B cell (primary cell): ENCODE data around the gene PARP8. TPM values are rescaled to one million over a fixed set of nuclear protein-coding genes. Genes with fewer than 3 reads are reported as not detected.

ENCODE experiments used
- ATAC-seq: fragments of 200-7000 bp; cut with Tn5 transposase; one replicate; pipeline ENCODE4 v1.10.0; 2021; ENCODE audit warnings: low read depth, mild to moderate bottlenecking, moderate number of reproducible peaks, moderate library complexity
- CTCF ChIA-PET: fragments of 350-600 bp; sonication (Branson Sonifier 250); formaldehyde crosslinking; loops from one replicate; lab custom pipeline; 2021; ENCODE audit warnings: antibody characterized with exemption, inconsistent platforms; lab: Charles Lee
- POLR2A ChIA-PET: fragments of 350-600 bp; sonication (Branson Sonifier 250); formaldehyde crosslinking; loops from one replicate; lab custom pipeline; 2021; ENCODE audit warnings: antibody characterized with exemption; lab: Charles Lee
- DNase-seq: peaks from one replicate; pipeline ENCODE4 v3.0.0; 2013
- H2AFZ ChIP-seq: 2 replicates; pipeline ENCODE4 v1.6.1; 2012; ENCODE audit warnings: mild to moderate bottlenecking, low read depth, low read length; ENCODE audit not compliant: insufficient read depth, poor library complexity, severe bottlenecking
- H3K27ac ChIP-seq, 2 donors: 1 replicate in 1 of 2; 2 replicates in 1 of 2; pipeline ENCODE4 v1.5.1; 2012 to 2013; ENCODE audit warnings: low read length in 2 of 2, mild to moderate bottlenecking in 2 of 2, moderate library complexity in 1 of 2
- H3K27me3 ChIP-seq, 4 experiments: fragments of 200-600 bp in 1 of 4; sonication (generic) in 1 of 4; replicated peaks in 1 of 4; 1 replicate in 2 of 4; 2 replicates in 2 of 4; pipeline versions ENCODE4 v1.6.1 to v1.7.0; 2013 to 2016; ENCODE audit warnings: low read length in 3 of 4, mild to moderate bottlenecking in 2 of 4, mixed read lengths in 1 of 4, moderate library complexity in 1 of 4; ENCODE audit not compliant: insufficient read depth in 4 of 4, control insufficient read depth in 3 of 4; ENCODE audit errors: control extremely low read depth in 1 of 4
- H3K36me3 ChIP-seq, 2 experiments: replicated peaks in 1 of 2; 1 replicate in 1 of 2; 2 replicates in 1 of 2; pipeline versions ENCODE4 v1.6.1 to v1.7.1; 2013; ENCODE audit warnings: low read length in 1 of 2; ENCODE audit not compliant: insufficient read depth in 2 of 2, control insufficient read depth in 1 of 2; ENCODE audit errors: control extremely low read depth in 1 of 2, extremely low read depth in 1 of 2
- H3K4me1 ChIP-seq, 2 donors: fragments of 200-600 bp in 1 of 2; sonication (generic) in 1 of 2; 1 replicate in 1 of 2; 2 replicates in 1 of 2; pipeline versions ENCODE4 v1.5.1 to v1.6.1; 2013 to 2017; ENCODE audit warnings: low read length in 2 of 2; ENCODE audit not compliant: control insufficient read depth in 2 of 2, insufficient read depth in 2 of 2
- H3K4me2 ChIP-seq: replicated peaks from 2 replicates; pipeline ENCODE3; 2012; ENCODE audit warnings: mild to moderate bottlenecking, low read depth, low read length; ENCODE audit not compliant: poor library complexity, severe bottlenecking
- H3K4me3 ChIP-seq, 5 experiments: fragments of 200-600 bp in 1 of 5; sonication (generic) in 1 of 5; 1 replicate in 3 of 5; 2 replicates in 2 of 5; pipeline versions ENCODE4 v1.5.1 to v1.7.0; 2011 to 2016; ENCODE audit warnings: low read length in 4 of 5, mild to moderate bottlenecking in 4 of 5, low read depth in 2 of 5, control low read depth in 1 of 5, moderate library complexity in 1 of 5; ENCODE audit not compliant: insufficient read depth in 1 of 5; ENCODE audit errors: control extremely low read depth in 1 of 5, extremely low read depth in 1 of 5
- H3K79me2 ChIP-seq: fragments of 200-600 bp; sonication (generic); one replicate; pipeline ENCODE4 v1.6.0; 2016; ENCODE audit warnings: low read length; ENCODE audit not compliant: control insufficient read depth, insufficient read depth
- H3K9ac ChIP-seq: fragments of 200-600 bp; sonication (generic); 2 replicates; pipeline ENCODE4 v1.6.1; 2017; ENCODE audit warnings: mild to moderate bottlenecking, low read length, moderate library complexity
- H3K9me3 ChIP-seq, 3 donors: one replicate each; pipeline versions ENCODE4 v1.6.1 to v1.7.1; 2013; ENCODE audit warnings: low read length in 2 of 3; ENCODE audit not compliant: control insufficient read depth in 2 of 3, insufficient read depth in 1 of 3; ENCODE audit errors: control extremely low read depth in 1 of 3
- H4K20me1 ChIP-seq: 2 replicates; pipeline ENCODE4 v1.6.0; 2012; ENCODE audit warnings: mild to moderate bottlenecking, low read length; ENCODE audit not compliant: insufficient read depth, control insufficient read depth, poor library complexity, severe bottlenecking
- H3K27ac Mint-ChIP-seq: one replicate; pipeline ENCODE4 v1.8.0; 2021; ENCODE audit warnings: mixed read lengths
- H3K27me3 Mint-ChIP-seq: one replicate; pipeline ENCODE4 v1.8.0; 2021; ENCODE audit warnings: mixed read lengths
- H3K4me1 Mint-ChIP-seq: one replicate; pipeline ENCODE4 v1.8.0; 2021; ENCODE audit warnings: mixed read lengths
- H3K4me3 Mint-ChIP-seq: one replicate; pipeline ENCODE4 v1.8.0; 2021; ENCODE audit warnings: mixed read lengths
- H3K9me3 Mint-ChIP-seq: one replicate; pipeline ENCODE4 v1.8.0; 2022; ENCODE audit warnings: mixed read lengths; ENCODE audit not compliant: insufficient read depth
- EZH2 ChIP-seq: IDR thresholded peaks from 2 replicates; pipeline ENCODE4 v1.6.1; 2012; ENCODE audit warnings: borderline replicate concordance, low read depth, mild to moderate bottlenecking, moderate library complexity, low read length; ENCODE audit not compliant: insufficient read depth, poor library complexity, severe bottlenecking
- WGBS: methylation state at CpG from one replicate; pipeline ENCODE4 v1.1.5; 2013; ENCODE audit warnings: missing lambda C conversion rate; ENCODE audit not compliant: insufficient coverage; 5-methylcytosine and 5-hydroxymethylcytosine counted together
- intact Hi-C: fragments of 100-400 bp; cut with micrococcal nuclease; formaldehyde crosslinking; loops from one replicate; pipeline ENCODE4 v1.10.0; 2022
- polyA plus RNA-seq: library from polyadenylated mRNA; depleted of rRNA; stranded (reverse); fragments of >200 nt; gene quantifications from 2 replicates; pipeline ENCODE4 v1.2.3, GENCODE V29; 2012
- total RNA-seq, 2 donors: library from RNA; stranded (reverse); fragments of 120-200 nt in 1 of 2; gene quantifications; 1 replicate in 1 of 2; 2 replicates in 1 of 2; pipeline versions ENCODE4 v1.2.3 to v1.2.4, GENCODE V29; 2013 to 2022
- TF ChIP-seq, protein P1 (sequence below): fragments of 200-600 bp; IDR thresholded peaks from one replicate; pipeline ENCODE4 v1.8.0; 2022; ENCODE audit warnings: antibody characterized with exemption, mild to moderate bottlenecking

PARP8 gene
- total and polyA plus RNA-seq, 2 donors (not counting 1 experiment from before 2014, with no cell fraction given), result 36.2 to 83.6 TPM

GRCh38 chr5:50792843-50793242, 126.4 kb downstream of the PARP8 start:
- H3K4me3 Mint-ChIP-seq, result no peak overlapping the region
- H3K27me3 Mint-ChIP-seq, result no peaks in the 10 kb centered on the region
- CTCF ChIA-PET, result no interaction called here
- Histone ChIP-seq H3K36me3 (peaks cover 27 to 44% of the 10 kb centered on the region in 2 experiments), H3K4me3 (no peak overlapping the region), H3K79me2 (no peaks in the 10 kb centered on the region), H3K9me3 (no peaks in the 10 kb centered on the region), H2AFZ (no peak overlapping the region), H4K20me1 (no peaks in the 10 kb centered on the region), H3K9ac (no peak overlapping the region), H3K27me3 (no peaks in the 10 kb centered on the region), H3K27ac (no peak overlapping the region), H3K4me1 (no peaks in the 10 kb centered on the region), H3K4me2 (no peak overlapping the region)
- ATAC-seq, result no peak
- DNase-seq, result no peak
- TF ChIP-seq EZH2, result no peak
- TF ChIP-seq, protein P1, sequence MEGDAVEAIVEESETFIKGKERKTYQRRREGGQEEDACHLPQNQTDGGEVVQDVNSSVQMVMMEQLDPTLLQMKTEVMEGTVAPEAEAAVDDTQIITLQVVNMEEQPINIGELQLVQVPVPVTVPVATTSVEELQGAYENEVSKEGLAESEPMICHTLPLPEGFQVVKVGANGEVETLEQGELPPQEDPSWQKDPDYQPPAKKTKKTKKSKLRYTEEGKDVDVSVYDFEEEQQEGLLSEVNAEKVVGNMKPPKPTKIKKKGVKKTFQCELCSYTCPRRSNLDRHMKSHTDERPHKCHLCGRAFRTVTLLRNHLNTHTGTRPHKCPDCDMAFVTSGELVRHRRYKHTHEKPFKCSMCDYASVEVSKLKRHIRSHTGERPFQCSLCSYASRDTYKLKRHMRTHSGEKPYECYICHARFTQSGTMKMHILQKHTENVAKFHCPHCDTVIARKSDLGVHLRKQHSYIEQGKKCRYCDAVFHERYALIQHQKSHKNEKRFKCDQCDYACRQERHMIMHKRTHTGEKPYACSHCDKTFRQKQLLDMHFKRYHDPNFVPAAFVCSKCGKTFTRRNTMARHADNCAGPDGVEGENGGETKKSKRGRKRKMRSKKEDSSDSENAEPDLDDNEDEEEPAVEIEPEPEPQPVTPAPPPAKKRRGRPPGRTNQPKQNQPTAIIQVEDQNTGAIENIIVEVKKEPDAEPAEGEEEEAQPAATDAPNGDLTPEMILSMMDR, result no peak
- intact Hi-C loops, result no loop called here
- no peak overlapping the region for H3K27ac Mint-ChIP-seq
- WGBS, result 100% methylated on average over 2 of the region's 5 CpGs
- H3K4me1 Mint-ChIP-seq, result no peaks in the 10 kb centered on the region
- H3K9me3 Mint-ChIP-seq, result no peaks in the 10 kb centered on the region
- POLR2A ChIA-PET, result no interaction called here

- H3K4me3 ChIP-seq, result no peak overlapping the region
- H3K79me2 ChIP-seq, result no peaks in the 10 kb centered on the region
- no peak overlapping the region for H3K9ac ChIP-seq
- H3K36me3 ChIP-seq, result peaks cover 17 to 35% of the 10 kb centered on the region in 2 experiments
- Mint-ChIP-seq H3K27ac (no peak overlapping the region), H3K4me3 (no peak overlapping the region), H3K4me1 (no peaks in the 10 kb centered on the region), H3K27me3 (no peaks in the 10 kb centered on the region), H3K9me3 (peaks cover under 1% of the 10 kb centered on the region)
- CTCF ChIA-PET, result no interaction called here
- H3K9me3 ChIP-seq, result no peaks in the 10 kb centered on the region
- no peak overlapping the region for H3K4me2 ChIP-seq
- intact Hi-C loops, result no loop called here
- POLR2A ChIA-PET, result no interaction called here
- H3K27me3 ChIP-seq, result no peaks in the 10 kb centered on the region
- no peaks in the 10 kb centered on the region for H4K20me1 ChIP-seq
- no peak overlapping the region for H2AFZ ChIP-seq
- TF ChIP-seq, protein P1, result no peak
- no peak for TF ChIP-seq EZH2
- WGBS, result 98% methylated on average over 10 of the region's 12 CpGs
- DNase-seq, result no peak
- ATAC-seq, result no peak
- no peaks in the 10 kb centered on the region for H3K4me1 ChIP-seq
- no peak overlapping the region for H3K27ac ChIP-seq
These were observed 128.4 kb downstream of the PARP8 start for GRCh38 chr5:50794812-50795211.
